HG02981 (cell line): ENCODE results near the gene DPH6.

Source experiments
- ATAC-seq: cut with Tn5 transposase; IDR thresholded peaks from one replicate; pipeline ENCODE4 v1.9.1; 2021; ENCODE audit warnings: mild to moderate bottlenecking, moderate library complexity; ENCODE audit not compliant: unreplicated experiment

Gene DPH6

GRCh38 chr15:35545316-35545823, 595 bp downstream of the DPH6 start:
- peak; percentile 15 for ATAC-seq

GRCh38 chr15:35540885-35541284, 5.1 kb downstream of the DPH6 start:
- no peak for ATAC-seq

- ATAC-seq = no peak
Observed at GRCh38 chr15:35540021-35540420, 5.9 kb downstream of the DPH6 start.

- ATAC-seq = no peak
Observed at GRCh38 chr15:35535365-35535916, 10.5 kb downstream of the DPH6 start.

DNA sequence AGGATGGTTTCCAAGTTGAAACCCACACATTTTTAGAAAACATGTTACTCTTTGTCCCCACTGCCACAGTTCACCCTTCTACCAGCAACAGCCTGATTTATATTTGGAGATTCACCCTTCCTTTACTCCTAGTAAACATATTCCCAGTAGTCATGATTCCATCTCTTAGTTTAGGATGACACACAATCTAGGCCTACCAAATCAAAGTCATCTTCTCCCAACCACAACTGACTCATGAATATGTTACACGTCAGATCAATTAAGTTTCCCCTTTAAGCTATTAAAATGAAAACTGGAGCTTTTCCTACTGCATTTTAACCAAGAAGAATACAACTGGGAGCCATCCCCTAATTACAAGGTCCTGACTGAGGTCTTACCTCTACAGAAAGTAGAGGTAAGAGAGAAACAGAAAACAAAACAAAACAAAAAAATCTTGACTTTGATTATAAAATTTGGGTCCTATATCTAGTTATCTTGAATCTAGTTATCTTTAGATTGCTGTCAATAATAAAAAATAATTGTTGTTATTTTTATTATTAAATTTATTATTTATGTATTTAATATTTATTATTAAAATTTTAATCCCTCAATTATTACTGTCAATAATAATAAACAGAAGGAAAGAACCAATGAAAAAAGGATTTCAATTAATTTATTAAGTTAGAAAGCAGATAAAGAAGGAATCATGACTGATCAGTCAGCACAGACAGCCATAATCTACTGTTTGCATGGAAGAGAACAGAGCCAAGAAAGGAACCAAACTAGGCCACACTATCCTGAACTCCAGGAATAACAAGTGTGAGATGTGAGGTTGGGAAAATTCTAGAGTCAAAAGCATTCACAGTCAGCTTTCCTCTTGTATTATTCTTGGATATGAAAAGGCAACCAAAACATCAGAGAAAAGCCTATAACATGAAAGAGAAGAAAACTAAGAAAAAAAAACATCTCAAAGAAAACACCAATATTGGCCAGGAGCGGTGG, 12.5 kb downstream of the DPH6 start:
- ATAC-seq = no peak

DNA sequence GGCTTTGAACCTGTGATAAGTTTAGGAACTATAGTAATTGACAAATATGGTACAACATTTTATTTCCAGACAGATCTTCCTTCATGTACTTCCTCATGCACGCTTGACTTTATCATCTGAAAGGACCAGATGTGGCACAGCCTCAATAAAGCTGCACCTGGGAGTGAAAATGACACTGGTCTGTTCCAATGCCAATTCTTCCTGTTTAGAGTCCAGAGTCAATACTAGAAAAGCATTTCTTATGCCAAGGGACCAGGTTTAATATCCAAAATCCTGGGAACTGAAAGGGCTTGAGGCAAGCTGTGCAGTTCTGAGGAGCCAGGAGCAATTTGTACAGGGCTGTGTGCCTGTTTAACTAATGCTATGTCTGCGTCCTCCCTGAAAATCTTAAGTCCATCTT, 15.3 kb downstream of the DPH6 start:
- ATAC-seq = no peak

- ATAC-seq = no peak
Observed at GRCh38 chr15:35529784-35530183, 16.2 kb downstream of the DPH6 start.

GRCh38 chr15:35522061-35522460, 23.9 kb downstream of the DPH6 start:
- no peak for ATAC-seq

DNA sequence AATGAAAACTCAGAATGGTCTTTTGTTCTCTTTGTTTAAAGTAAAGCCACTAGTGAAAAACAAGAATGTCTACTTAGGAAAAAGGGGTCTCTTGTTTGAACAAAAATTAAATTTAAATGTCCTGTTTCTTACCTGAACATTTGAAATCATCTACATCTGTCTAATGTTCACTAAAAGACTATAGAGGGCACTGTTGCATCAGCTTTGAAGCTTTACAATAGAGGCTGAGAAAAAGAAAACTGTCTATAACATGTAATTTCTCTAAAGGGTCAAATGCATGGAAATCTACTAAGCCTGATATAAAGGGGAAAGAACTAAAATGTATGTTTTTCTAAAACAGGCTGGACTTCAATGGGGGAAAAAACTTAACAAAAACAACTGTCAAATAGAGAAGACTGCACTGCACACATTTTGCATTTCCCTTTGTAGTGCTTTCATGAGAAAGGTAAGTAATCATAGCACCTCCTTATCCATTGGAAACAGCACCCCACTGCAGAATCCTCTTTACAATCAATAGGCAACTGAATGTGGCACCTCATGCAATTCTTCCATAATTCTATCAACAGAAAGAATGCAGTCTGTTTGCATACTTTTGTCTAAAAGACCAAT, 26.3 kb downstream of the DPH6 start:
- no peak for ATAC-seq

DNA sequence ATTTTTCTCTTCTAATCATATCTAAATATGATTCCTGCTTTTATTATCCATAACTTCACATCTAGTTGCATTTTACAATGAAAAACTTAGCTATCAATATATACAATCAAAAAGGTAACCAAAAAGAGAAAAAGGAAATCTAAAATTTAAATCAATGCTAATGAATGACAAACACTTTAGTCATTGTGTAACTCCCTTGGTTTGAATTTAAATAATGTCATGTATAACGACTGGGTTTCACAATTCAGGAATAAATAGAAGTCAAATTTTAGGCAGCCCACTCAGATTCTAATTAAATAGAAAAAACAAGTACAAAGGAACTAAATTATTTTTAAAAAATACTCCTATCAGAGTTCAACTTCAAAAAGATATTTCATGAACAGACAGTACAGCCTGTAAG, 26.9 kb downstream of the DPH6 start:
- no peak for ATAC-seq

DNA sequence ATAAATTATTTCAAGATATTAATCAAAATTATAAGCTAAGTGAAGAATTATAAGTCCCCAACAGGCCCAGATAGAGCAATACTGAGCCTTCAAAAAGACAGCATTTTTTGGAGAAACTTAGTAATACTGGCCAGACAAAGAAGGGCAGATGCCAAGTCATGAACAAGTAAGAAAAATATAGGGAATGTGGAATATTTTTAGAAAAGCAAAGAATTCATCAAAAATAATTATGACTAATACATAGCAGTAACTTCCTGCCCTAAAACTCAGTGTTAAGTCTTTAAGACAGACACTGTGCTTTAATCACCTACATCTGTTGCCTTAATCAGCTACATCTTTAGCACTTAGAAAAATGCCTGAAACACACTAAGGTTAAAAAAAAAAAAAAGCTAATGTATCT, 31.2 kb downstream of the DPH6 start:
- ATAC-seq = no peak

DNA sequence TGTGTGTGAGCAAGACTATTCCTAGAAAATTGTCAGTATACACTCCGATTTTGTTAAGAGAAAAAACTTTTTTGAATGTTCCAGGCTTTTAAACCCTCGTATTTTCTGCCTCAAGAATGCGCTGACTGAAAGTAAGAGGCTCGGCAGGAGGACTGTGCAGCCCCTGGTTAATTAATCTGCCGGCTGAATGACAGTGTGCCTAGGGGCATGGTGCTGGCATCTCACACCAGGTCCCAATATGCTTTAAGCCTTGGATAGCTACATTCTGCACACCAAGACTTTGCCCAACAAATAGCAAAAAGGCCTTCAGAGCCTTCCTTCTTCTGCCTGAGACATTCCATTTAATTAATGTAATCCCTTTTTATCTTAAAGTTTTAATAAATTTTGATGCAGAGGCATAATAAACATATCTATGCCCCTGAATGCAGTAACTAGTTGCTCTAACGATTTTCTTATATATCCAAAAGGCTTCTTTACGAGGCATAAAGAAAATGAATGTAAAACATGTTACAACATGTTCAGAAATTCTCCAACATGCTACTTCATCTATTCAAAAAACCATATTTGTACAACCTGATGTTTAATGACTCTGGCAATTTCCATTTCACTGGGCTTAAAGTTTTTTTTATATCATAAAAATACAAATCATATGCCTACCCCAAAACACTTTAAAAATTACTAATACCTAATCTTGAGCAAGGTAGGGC, 37.9 kb downstream of the DPH6 start:
- ATAC-seq = no peak

GRCh38 chr15:35506272-35506870, 39.6 kb downstream of the DPH6 start:
- no peak for ATAC-seq

- ATAC-seq = no peak
Observed at GRCh38 chr15:35505809-35506208, 40.2 kb downstream of the DPH6 start.

GRCh38 chr15:35505141-35505540, 40.8 kb downstream of the DPH6 start:
- no peak for ATAC-seq

- ATAC-seq = no peak
Observed at GRCh38 chr15:35499723-35500122, 46.2 kb downstream of the DPH6 start.

DNA sequence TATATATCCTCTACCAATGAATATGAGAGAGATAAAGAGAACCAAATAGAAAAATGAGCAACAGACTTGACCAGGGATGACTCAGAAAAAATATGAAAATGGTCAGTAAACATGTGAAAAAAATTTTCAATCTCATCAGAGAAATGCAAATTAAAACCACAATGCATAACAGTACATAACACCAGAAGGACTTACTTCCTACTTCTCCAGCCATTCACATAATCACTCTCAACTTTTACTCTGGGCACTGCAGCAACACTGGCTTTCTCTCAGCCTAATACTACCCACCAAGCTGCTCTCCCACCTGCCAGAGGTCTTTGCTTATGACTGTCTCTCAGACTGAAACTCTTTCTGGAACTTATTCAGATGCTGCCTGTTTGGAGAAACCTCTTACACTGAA, 49.4 kb downstream of the DPH6 start:
- ATAC-seq = peak; percentile 99

GRCh38 chr15:35495080-35495479, 50.9 kb downstream of the DPH6 start:
- no peak for ATAC-seq

GRCh38 chr15:35491999-35492398, 54.0 kb downstream of the DPH6 start:
- ATAC-seq = no peak

DNA sequence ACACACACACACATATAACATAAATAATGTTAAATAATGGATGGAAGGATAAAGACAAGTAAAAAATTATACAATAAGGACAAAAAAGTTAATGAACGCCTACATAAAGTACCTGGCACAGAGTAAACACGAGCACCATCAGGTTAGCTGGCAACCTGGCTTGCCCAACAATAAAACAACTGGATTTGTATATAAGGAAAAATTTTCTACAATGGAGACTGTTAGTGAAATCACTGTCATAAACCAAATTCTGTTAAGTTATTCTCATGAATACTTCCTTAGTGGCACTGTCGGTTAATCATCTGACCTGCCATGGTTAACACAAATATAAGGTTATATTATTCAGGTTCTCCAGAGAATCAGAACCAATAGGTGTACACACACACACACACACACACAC, 54.8 kb downstream of the DPH6 start:
- no peak for ATAC-seq

- ATAC-seq = no peak
Observed at GRCh38 chr15:35490511-35490910, 55.5 kb downstream of the DPH6 start.
